ENCODE measurements around the gene IFT74.

IFT74 gene

GRCh38 chr9:26949637-26950069 is 6.6 kb upstream of the IFT74 start:
- Histone ChIP-seq H3K4me3 (replicated peaks; ENCODE audit: insufficient read depth, low read length) (no peak overlapping the region), H3K27me3 (ENCODE audit: insufficient read depth, poor library complexity, severe bottlenecking) (no peaks in the 10 kb centered on the region), H3K27ac (replicated peaks) (no peak overlapping the region)
- no peak for DNase-seq (ENCODE audit: low read depth in 1 of 2, low spot score in 1 of 2)
- TF ChIP-seq REST (IDR thresholded peaks at IDR 0.05; ENCODE audit: insufficient replicate concordance, low read depth), result no peak
- TF ChIP-seq, protein P1, sequence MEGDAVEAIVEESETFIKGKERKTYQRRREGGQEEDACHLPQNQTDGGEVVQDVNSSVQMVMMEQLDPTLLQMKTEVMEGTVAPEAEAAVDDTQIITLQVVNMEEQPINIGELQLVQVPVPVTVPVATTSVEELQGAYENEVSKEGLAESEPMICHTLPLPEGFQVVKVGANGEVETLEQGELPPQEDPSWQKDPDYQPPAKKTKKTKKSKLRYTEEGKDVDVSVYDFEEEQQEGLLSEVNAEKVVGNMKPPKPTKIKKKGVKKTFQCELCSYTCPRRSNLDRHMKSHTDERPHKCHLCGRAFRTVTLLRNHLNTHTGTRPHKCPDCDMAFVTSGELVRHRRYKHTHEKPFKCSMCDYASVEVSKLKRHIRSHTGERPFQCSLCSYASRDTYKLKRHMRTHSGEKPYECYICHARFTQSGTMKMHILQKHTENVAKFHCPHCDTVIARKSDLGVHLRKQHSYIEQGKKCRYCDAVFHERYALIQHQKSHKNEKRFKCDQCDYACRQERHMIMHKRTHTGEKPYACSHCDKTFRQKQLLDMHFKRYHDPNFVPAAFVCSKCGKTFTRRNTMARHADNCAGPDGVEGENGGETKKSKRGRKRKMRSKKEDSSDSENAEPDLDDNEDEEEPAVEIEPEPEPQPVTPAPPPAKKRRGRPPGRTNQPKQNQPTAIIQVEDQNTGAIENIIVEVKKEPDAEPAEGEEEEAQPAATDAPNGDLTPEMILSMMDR (IDR thresholded peaks at IDR 0.05; ENCODE audit: insufficient read depth, low read length), result no peak
- TF ChIP-seq POLR2AphosphoS5 (IDR thresholded peaks at IDR 0.05; ENCODE audit: low read depth), result no peak
- TF ChIP-seq GABPA (IDR thresholded peaks at IDR 0.05; ENCODE audit: low read depth), result no peak

- H3K27me3 ChIP-seq (ENCODE audit: insufficient read depth, poor library complexity, severe bottlenecking), result no peaks in the 10 kb centered on the region
- no peak for TF ChIP-seq REST (IDR thresholded peaks at IDR 0.05; ENCODE audit: insufficient replicate concordance, low read depth)
- TF ChIP-seq SPI1 (IDR thresholded peaks at IDR 0.05; ENCODE audit: borderline replicate concordance, low read depth), result no peak
- TF ChIP-seq, protein P1 (IDR thresholded peaks at IDR 0.05; ENCODE audit: insufficient read depth, low read length), result no peak
- no peak for TF ChIP-seq GABPA (IDR thresholded peaks at IDR 0.05; ENCODE audit: low read depth)
- no peak for TF ChIP-seq POLR2AphosphoS5 (IDR thresholded peaks at IDR 0.05; ENCODE audit: low read depth)
- H3K27ac ChIP-seq (replicated peaks), result no peak overlapping the region
- no peak for DNase-seq (ENCODE audit: low read depth in 1 of 2, low spot score in 1 of 2)
- no peak overlapping the region for H3K4me3 ChIP-seq (replicated peaks; ENCODE audit: insufficient read depth, low read length)
These were observed 5.7 kb upstream of the IFT74 start for GRCh38 chr9:26950521-26950920.

GRCh38 chr9:26951794-26952193 is 4.4 kb upstream of the IFT74 start:
- TF ChIP-seq SPI1 (IDR thresholded peaks at IDR 0.05; ENCODE audit: borderline replicate concordance, low read depth), result no peak
- no peak for TF ChIP-seq REST (IDR thresholded peaks at IDR 0.05; ENCODE audit: insufficient replicate concordance, low read depth)
- TF ChIP-seq GABPA (IDR thresholded peaks at IDR 0.05; ENCODE audit: low read depth), result no peak
- TF ChIP-seq POLR2AphosphoS5 (IDR thresholded peaks at IDR 0.05; ENCODE audit: low read depth), result no peak
- TF ChIP-seq, protein P1 (IDR thresholded peaks at IDR 0.05; ENCODE audit: insufficient read depth, low read length), result no peak
- no peak for DNase-seq (ENCODE audit: low read depth in 1 of 2, low spot score in 1 of 2)
- no peaks in the 10 kb centered on the region for H3K27me3 ChIP-seq (ENCODE audit: insufficient read depth, poor library complexity, severe bottlenecking)
- H3K4me3 ChIP-seq (replicated peaks; ENCODE audit: insufficient read depth, low read length), result no peak overlapping the region
- H3K27ac ChIP-seq (replicated peaks), result no peak overlapping the region

All from HL-60 (cell line).